Memory B cell (primary cell): ENCODE results near the gene SLC10A6.

Experiments
- ATAC-seq: fragments of 150-1000 bp; cut with Tn5 transposase; 2 replicates; pipeline ENCODE4 v1.10.0; 2021; ENCODE audit warnings: low read depth, mild to moderate bottlenecking, moderate library complexity
- DNase-seq, 2 donors: peaks; one replicate each; pipeline ENCODE4 v3.0.0; 2022; ENCODE audit warnings: low spot score in 2 of 2
- H3K27ac Mint-ChIP-seq: one replicate; pipeline ENCODE4 v1.8.0; 2022; ENCODE audit warnings: mild to moderate bottlenecking, moderate library complexity, mixed read lengths
- H3K27me3 Mint-ChIP-seq: one replicate; pipeline ENCODE4 v1.8.0; 2022; ENCODE audit warnings: mixed read lengths
- H3K36me3 Mint-ChIP-seq: one replicate; pipeline ENCODE4 v1.8.0; 2022; ENCODE audit warnings: mild to moderate bottlenecking, mixed read lengths
- H3K4me1 Mint-ChIP-seq: one replicate; pipeline ENCODE4 v1.8.0; 2022; ENCODE audit warnings: mixed read lengths
- H3K4me3 Mint-ChIP-seq: one replicate; pipeline ENCODE4 v1.8.0; 2022; ENCODE audit warnings: mild to moderate bottlenecking, moderate library complexity, mixed read lengths
- H3K9me3 Mint-ChIP-seq: one replicate; pipeline ENCODE4 v1.8.0; 2022; ENCODE audit warnings: mixed read lengths

The SLC10A6 gene

DNA sequence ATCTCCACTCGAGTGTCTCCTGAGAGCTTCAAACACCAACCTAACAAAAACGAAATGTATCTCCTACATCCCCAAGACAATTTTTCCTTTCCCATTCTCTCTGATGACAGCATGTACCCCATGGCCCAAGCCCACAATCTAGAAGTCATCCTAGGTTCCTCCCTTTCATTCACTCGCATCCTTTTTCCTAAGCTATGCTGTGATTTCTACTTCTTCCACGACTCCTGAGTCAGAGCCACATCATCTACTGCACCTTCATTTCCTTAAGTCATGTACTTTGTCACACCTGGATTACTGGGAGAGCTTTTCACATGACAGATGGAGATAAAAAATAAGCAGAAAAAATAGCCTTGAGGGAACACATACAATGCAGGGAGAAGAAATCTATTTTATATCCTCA lies 23.0 kb upstream of the SLC10A6 start:
- no peak overlapping the region for H3K27ac Mint-ChIP-seq
- no peak overlapping the region for H3K4me3 Mint-ChIP-seq
- no peaks in the 10 kb centered on the region for H3K9me3 Mint-ChIP-seq

DNA sequence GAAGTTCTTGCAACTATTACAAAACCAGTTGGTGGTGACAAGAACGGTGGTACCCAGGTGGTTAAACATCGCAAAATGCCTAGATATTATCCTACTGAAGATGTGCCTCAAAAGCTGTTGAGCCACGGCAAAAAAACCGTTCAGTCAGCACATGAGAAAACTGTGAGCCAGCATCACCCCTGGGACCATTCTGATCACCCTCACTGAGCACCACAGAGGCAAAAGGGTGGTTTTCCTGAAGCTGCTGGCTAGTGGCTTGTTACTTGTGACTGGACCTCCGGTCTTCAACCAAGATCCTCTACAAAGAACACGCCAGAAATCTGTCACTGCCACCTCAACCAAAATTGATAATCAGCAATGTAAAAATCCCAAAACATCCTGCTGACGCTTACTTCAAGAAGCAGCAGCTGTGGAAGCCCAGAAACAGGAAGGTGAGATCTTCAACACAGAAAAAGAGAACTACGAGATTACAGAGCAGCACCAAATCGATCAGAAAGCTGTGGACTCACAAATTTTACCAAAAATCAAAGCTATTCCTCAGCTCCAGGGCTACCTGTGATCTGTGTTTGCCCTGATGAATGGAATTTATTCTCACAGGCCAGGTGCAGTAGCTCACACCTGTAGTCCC lies 21.4 kb upstream of the SLC10A6 start:
- Mint-ChIP-seq H3K27ac (peak overlapping the region; percentile 51), H3K4me3 (no peak overlapping the region), H3K27me3 (peaks cover 7% of the 10 kb centered on the region), H3K4me1 (peaks cover 7% of the 10 kb centered on the region), H3K9me3 (no peaks in the 10 kb centered on the region), H3K36me3 (no peaks in the 10 kb centered on the region)
- peak in 1 of 2 donors; percentile 1 for DNase-seq
- peak; percentile 62 for ATAC-seq

More for the DNA sequence above, 23.0 kb upstream of the SLC10A6 start:
- Mint-ChIP-seq H3K36me3 (no peaks in the 10 kb centered on the region), H3K27me3 (peaks cover 7% of the 10 kb centered on the region), H3K4me1 (peaks cover 7% of the 10 kb centered on the region)
- ATAC-seq (no peak), DNase-seq (no peak)

DNA sequence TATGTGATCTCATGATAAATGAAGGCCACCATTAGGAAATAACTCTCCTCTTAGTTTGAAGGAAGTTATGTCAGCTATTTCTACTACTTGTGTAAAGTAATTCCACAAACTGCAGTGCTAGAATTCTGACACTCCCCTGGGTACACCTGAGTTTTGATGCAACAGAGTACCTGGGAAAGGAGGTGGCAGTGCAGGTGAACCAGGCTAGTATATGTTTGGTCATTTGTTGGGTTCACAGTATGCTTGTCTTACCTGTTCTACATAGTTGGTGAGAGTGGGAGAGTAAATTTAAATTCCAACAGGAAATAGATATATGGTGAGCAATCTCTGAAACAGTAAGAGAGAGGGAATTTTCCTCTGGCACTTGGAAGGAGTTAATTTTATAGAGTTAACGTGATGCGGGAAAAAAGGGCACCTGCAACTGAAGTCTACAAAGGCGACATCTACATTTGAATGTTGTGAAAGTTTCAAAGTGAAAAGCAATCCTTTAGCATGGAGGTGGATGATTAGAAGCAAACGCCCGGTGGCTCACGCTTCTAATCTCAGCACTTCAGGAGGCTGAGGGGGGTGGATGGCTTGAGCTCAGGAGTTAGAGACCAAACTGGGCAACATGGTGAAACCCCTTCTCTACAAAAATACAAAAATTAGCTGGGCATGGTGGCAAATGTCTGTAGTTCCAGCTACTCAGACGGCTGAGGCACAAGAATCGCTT lies 8.3 kb upstream of the SLC10A6 start:
- no peaks in the 10 kb centered on the region for H3K4me1 Mint-ChIP-seq
- H3K27ac Mint-ChIP-seq = no peak overlapping the region
- H3K4me3 Mint-ChIP-seq = no peak overlapping the region
- peaks cover 2% of the 10 kb centered on the region for H3K36me3 Mint-ChIP-seq
- DNase-seq (no peak), ATAC-seq (no peak)
- no peaks in the 10 kb centered on the region for H3K27me3 Mint-ChIP-seq
- no peaks in the 10 kb centered on the region for H3K9me3 Mint-ChIP-seq

DNA sequence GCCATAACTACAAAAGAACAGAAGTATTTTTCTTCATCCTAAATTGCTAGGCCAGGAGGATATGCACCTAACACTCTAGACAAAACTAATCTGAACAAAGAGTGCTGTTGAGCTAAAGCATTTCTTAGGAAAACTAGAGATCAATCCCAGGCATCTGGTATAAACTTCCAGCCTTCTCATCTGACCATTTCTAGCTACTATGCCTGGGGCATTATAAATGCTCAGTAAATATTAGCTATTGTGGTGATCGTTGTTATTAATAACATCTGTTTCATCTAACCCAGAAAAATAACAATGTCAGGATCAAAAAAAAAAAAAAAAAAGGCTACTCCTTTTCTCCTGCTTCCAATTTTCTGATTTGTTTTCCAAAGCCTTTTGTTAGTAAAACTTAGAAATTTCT lies 7.7 kb upstream of the SLC10A6 start:
- H3K4me1 Mint-ChIP-seq = no peaks in the 10 kb centered on the region
- H3K27ac Mint-ChIP-seq = no peak overlapping the region
- no peak for ATAC-seq
- peaks cover 2% of the 10 kb centered on the region for H3K36me3 Mint-ChIP-seq
- no peaks in the 10 kb centered on the region for H3K27me3 Mint-ChIP-seq
- DNase-seq = no peak
- no peak overlapping the region for H3K4me3 Mint-ChIP-seq
- no peaks in the 10 kb centered on the region for H3K9me3 Mint-ChIP-seq

DNA sequence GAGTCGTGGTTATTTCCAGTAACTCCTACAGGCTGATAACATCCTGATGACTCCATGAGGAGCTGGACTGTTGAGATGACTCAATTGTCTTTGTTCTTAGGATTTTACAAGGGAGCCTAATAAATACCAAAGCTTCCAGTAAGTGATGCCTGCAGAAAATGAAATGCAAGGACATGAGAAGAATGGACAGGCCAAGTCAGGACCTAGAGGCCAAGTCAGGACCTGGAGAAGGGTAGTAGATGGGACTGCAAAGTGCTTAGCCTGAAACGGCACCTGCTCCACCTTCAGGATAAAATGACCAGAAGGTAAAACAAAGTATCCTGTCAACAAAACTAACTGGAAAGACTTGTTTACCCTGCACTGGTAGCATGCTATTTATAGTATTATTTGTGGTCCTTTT lies 6.4 kb upstream of the SLC10A6 start:
- ATAC-seq (no peak), DNase-seq (no peak)
- H3K27me3 Mint-ChIP-seq = no peaks in the 10 kb centered on the region
- no peak overlapping the region for H3K4me3 Mint-ChIP-seq
- H3K9me3 Mint-ChIP-seq = no peaks in the 10 kb centered on the region
- no peak overlapping the region for H3K27ac Mint-ChIP-seq
- H3K36me3 Mint-ChIP-seq = peaks cover 2% of the 10 kb centered on the region
- no peaks in the 10 kb centered on the region for H3K4me1 Mint-ChIP-seq

DNA sequence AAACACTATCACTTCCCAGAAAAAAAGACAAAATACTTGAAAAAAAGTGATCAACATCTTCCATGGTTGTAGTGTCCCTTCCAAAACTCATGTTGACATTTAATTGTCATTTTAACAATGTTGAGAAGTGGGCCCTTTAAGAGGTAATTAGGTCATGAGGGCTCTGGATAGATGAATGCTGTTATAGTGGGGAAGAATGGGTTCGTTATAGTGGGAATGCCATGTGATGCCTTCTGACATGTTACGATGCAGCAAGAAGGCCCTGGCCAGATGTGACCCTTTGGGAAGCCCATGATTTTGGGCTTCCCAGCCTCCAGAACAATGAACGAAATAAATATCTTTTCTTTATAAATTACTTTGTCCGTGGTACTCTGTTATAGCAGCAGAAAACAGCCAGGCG lies 4.0 kb upstream of the SLC10A6 start:
- peaks cover 1% of the 10 kb centered on the region for H3K27me3 Mint-ChIP-seq
- H3K36me3 Mint-ChIP-seq = no peaks in the 10 kb centered on the region
- ATAC-seq (no peak), DNase-seq (no peak)
- H3K4me3 Mint-ChIP-seq = no peak overlapping the region
- H3K27ac Mint-ChIP-seq = no peak overlapping the region
- no peaks in the 10 kb centered on the region for H3K4me1 Mint-ChIP-seq
- H3K9me3 Mint-ChIP-seq = no peaks in the 10 kb centered on the region

DNA sequence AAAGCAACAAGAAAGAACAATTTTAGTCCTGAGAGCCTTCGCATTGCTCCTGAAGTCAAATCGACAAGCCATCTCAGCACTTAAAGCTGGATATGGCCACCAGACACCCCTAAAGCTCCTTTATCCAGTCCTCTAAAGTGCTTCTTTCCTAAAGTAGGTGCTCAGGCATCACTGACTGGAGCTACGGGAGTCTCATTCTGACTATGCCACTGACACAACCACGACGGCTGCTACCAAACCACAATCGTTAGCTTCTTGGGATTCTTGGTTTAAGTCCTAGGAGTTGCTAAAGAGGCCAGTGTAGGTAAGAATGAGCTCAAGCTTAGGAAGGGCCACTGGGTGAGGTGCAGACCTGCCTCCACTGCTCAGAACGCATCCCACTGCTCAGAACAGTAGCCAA lies 1.0 kb downstream of the SLC10A6 start:
- no peak overlapping the region for H3K27ac Mint-ChIP-seq

DNA sequence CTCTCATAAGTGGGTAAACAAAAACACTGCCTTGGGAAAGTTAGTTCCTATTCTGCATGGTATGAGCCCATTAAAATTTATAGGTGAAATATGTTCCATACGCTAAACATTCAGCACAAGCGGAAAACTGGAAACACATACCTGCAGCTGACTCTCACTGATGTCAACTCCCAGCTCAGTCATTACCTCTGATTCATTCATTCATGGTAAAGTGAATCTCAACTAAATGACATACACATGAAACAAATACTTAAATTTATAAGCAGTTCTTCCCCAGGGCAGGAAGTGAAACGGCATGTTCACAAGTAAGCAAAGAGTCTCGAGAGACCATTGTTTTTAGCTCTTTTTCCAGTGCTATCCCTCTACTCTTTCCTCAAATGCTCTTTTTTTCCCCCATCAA lies 1.6 kb downstream of the SLC10A6 start:
- H3K27ac Mint-ChIP-seq = no peak overlapping the region
- H3K9me3 Mint-ChIP-seq = no peaks in the 10 kb centered on the region
- H3K4me3 Mint-ChIP-seq = no peak overlapping the region
- no peaks in the 10 kb centered on the region for H3K4me1 Mint-ChIP-seq
- peaks cover 9% of the 10 kb centered on the region for H3K27me3 Mint-ChIP-seq
- DNase-seq (no peak), ATAC-seq (no peak)
- no peaks in the 10 kb centered on the region for H3K36me3 Mint-ChIP-seq

More for the DNA sequence above, 1.0 kb downstream of the SLC10A6 start:
- Mint-ChIP-seq H3K4me1 (no peaks in the 10 kb centered on the region), H3K4me3 (no peak overlapping the region), H3K36me3 (no peaks in the 10 kb centered on the region), H3K27me3 (peaks cover 9% of the 10 kb centered on the region), H3K9me3 (no peaks in the 10 kb centered on the region)
- ATAC-seq = no peak
- no peak for DNase-seq

DNA sequence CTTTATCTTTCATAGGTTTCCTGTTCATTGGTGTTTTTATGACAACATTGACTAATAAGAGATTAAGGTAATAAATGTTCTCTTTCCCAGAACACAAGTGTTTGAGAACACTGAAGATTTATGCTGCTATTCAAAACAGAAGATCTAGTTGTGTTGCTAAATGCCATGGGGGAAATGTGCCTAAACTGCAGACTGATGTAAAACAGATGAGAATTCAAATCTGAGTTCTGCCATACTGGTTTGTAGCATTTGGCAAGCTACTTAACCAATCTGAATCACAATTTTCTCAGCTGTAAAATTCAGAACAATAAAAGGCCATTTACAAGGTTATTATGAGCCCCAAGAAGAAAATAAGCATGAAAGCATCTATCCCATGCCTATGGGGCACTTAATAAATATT lies 2.3 kb downstream of the SLC10A6 start:
- Mint-ChIP-seq H3K4me3 (no peak overlapping the region), H3K27ac (no peak overlapping the region), H3K4me1 (no peaks in the 10 kb centered on the region), H3K36me3 (no peaks in the 10 kb centered on the region), H3K27me3 (peaks cover 9% of the 10 kb centered on the region), H3K9me3 (no peaks in the 10 kb centered on the region)
- DNase-seq (no peak), ATAC-seq (no peak)

DNA sequence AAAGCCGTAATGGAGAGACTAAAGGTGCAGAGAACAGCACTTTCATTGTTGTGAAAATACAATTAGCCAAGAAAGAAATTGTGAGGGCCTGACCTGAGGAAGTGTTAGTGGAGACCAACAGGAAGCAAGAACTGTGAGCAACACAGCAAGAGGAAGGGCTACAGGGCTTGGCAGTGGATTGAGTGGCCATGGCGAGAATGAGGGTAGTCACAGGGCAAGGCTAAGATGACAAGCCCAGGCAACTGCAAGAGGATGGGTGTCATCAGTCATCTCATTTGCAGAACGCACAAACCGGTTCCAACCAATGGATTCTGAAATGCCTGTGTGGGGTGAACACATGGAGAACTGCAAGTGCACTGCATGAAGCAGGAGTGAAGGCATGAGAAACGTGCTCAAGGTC lies 3.6 kb downstream of the SLC10A6 start:
- DNase-seq (no peak), ATAC-seq (no peak)
- Mint-ChIP-seq H3K27me3 (peaks cover 9% of the 10 kb centered on the region), H3K4me1 (no peaks in the 10 kb centered on the region), H3K36me3 (no peaks in the 10 kb centered on the region), H3K4me3 (no peak overlapping the region), H3K27ac (no peak overlapping the region), H3K9me3 (no peaks in the 10 kb centered on the region)

DNA sequence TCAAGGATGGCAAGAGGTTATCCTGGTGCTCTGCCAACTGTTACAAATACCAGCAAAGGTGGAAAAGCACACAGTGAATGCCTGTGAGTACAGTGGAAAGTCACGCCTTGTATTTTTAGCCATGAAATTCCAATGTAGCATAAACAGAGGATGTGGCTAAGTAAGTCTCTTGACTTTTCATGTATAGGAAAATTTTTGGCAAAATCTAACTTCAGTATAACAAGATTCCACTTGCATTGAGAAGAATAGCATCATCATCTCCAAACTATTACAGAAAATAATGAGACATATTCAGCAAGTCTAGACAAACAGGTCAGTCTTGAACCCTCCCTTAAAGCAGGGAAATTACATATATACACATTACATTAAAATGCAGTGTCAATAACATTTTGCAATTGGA lies 7.9 kb downstream of the SLC10A6 start:
- no peaks in the 10 kb centered on the region for H3K4me1 Mint-ChIP-seq
- no peak overlapping the region for H3K4me3 Mint-ChIP-seq
- H3K36me3 Mint-ChIP-seq = no peaks in the 10 kb centered on the region
- H3K27me3 Mint-ChIP-seq = peaks cover 8% of the 10 kb centered on the region
- DNase-seq = no peak
- H3K9me3 Mint-ChIP-seq = no peaks in the 10 kb centered on the region
- ATAC-seq = no peak
- H3K27ac Mint-ChIP-seq = no peak overlapping the region

DNA sequence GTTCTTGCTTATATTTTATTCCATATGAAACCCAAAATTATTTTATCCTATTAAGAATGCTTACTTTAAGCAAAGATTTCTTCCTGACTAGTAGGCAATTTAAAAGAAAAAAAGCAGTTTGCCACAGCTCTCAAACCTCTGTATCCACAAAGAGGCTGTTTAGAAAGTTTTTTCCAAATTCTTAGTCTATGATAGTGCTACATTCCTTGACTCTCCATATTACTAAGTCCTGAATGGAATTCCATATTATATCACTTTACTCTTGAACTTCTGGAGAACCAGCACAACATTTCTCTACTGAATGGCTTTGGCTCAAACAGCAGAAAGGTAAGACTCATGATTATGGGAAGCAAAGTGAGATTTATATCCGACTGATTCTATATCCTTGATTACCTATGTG lies 8.3 kb downstream of the SLC10A6 start:
- ATAC-seq = no peak

DNA sequence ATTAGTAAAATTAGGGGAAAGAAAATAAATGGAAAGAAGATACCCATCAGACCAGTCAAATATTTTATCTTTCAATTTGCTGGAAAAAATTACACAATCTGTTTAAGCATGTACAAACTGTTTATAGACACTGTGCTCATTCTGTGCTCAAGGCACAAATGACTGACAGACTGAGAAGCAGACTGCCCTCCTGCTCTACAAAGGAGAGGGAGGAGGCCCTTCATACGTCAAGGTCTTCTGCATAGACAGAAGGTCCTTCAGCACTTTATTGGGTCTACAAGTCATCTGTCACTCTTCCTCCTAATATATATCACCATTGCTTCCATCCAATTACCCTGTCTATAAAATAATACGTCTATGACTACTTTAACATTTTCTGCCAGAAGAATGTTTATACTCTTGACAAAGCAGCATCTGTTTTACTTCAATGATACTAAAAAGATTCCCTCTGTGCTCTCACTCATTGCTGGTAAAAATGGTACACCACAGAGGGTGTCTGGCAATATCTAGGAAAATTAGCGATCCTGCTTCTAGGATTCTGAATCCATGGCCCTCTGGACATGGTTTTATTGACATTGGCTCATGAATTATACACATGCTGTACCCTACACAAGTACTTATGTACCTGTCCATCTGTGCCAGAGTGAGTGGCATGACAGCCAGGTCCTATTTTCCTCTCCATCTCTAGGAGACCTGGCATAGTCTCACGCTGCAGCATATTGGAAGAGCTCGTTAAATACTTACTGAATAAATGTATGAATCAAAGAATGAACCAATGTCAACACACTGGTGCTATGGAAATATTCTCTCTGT lies 11.3 kb downstream of the SLC10A6 start:
- no peaks in the 10 kb centered on the region for H3K4me1 Mint-ChIP-seq
- H3K36me3 Mint-ChIP-seq = no peaks in the 10 kb centered on the region
- H3K9me3 Mint-ChIP-seq = no peaks in the 10 kb centered on the region
- DNase-seq (no peak), ATAC-seq (no peak)
- peaks cover 3% of the 10 kb centered on the region for H3K27me3 Mint-ChIP-seq
- H3K27ac Mint-ChIP-seq = no peak overlapping the region
- H3K4me3 Mint-ChIP-seq = no peak overlapping the region

More for the DNA sequence above, 8.3 kb downstream of the SLC10A6 start:
- no peak overlapping the region for H3K27ac Mint-ChIP-seq
- peaks cover 8% of the 10 kb centered on the region for H3K27me3 Mint-ChIP-seq
- H3K36me3 Mint-ChIP-seq = no peaks in the 10 kb centered on the region
- H3K9me3 Mint-ChIP-seq = no peaks in the 10 kb centered on the region
- no peaks in the 10 kb centered on the region for H3K4me1 Mint-ChIP-seq
- DNase-seq = no peak
- no peak overlapping the region for H3K4me3 Mint-ChIP-seq

DNA sequence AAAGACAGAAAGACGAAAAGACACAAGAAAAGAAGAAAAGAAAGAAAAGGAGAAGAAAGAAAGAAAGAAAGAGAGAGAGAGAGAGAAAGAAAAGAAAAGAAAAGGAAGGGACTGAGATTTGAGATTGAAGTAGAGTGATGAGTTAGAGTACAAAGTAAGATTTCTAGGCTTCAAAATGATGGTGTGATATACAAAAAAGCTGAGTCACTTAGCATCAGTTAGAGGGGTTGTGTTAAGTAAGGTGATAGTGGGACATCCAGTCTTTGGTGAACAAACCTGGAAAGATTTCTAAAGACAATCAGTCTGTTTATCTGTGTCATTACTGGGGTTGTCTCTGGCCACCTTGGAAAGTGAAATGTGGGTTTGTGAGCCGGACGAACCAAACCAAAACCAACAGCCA lies 13.5 kb downstream of the SLC10A6 start:
- ATAC-seq (no peak), DNase-seq (no peak)
- H3K4me3 Mint-ChIP-seq = no peak overlapping the region
- peaks cover 3% of the 10 kb centered on the region for H3K27me3 Mint-ChIP-seq
- H3K4me1 Mint-ChIP-seq = no peaks in the 10 kb centered on the region
- no peaks in the 10 kb centered on the region for H3K36me3 Mint-ChIP-seq
- no peak overlapping the region for H3K27ac Mint-ChIP-seq
- no peaks in the 10 kb centered on the region for H3K9me3 Mint-ChIP-seq
